Cardiac fibroblast (primary cell): ENCODE results near the gene WDR89.

Source experiments
- DNase-seq, 2 donors: peaks; one replicate each; pipeline versions ENCODE4 v3.0.0 to v3.0.0-alpha.2; 2010; ENCODE audit warnings: low read depth in 2 of 2
- H3K4me3 ChIP-seq, 2 donors: replicated peaks in 1 of 2; 1 replicate in 1 of 2; 2 replicates in 1 of 2; pipeline ENCODE4 v1.5.1; 2011; ENCODE audit warnings: low read depth in 2 of 2, low read length in 2 of 2, mild to moderate bottlenecking in 2 of 2, moderate library complexity in 1 of 2
- TF ChIP-seq, protein P1 (sequence below): IDR thresholded peaks from one replicate; pipeline ENCODE4 v1.5.1; 2011; ENCODE audit warnings: low read depth, mild to moderate bottlenecking, low read length, inconsistent platforms

The WDR89 gene

GRCh38 chr14:63677891-63678379, 36.3 kb upstream of the WDR89 start:
- DNase-seq, result peak; percentile 41 to 59
- TF ChIP-seq, protein P1, sequence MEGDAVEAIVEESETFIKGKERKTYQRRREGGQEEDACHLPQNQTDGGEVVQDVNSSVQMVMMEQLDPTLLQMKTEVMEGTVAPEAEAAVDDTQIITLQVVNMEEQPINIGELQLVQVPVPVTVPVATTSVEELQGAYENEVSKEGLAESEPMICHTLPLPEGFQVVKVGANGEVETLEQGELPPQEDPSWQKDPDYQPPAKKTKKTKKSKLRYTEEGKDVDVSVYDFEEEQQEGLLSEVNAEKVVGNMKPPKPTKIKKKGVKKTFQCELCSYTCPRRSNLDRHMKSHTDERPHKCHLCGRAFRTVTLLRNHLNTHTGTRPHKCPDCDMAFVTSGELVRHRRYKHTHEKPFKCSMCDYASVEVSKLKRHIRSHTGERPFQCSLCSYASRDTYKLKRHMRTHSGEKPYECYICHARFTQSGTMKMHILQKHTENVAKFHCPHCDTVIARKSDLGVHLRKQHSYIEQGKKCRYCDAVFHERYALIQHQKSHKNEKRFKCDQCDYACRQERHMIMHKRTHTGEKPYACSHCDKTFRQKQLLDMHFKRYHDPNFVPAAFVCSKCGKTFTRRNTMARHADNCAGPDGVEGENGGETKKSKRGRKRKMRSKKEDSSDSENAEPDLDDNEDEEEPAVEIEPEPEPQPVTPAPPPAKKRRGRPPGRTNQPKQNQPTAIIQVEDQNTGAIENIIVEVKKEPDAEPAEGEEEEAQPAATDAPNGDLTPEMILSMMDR, result no peak
- no peak overlapping the region for H3K4me3 ChIP-seq

GRCh38 chr14:63676615-63677014, 34.9 kb upstream of the WDR89 start:
- no peak for DNase-seq
- TF ChIP-seq, protein P1, result no peak
- no peak overlapping the region for H3K4me3 ChIP-seq

DNA sequence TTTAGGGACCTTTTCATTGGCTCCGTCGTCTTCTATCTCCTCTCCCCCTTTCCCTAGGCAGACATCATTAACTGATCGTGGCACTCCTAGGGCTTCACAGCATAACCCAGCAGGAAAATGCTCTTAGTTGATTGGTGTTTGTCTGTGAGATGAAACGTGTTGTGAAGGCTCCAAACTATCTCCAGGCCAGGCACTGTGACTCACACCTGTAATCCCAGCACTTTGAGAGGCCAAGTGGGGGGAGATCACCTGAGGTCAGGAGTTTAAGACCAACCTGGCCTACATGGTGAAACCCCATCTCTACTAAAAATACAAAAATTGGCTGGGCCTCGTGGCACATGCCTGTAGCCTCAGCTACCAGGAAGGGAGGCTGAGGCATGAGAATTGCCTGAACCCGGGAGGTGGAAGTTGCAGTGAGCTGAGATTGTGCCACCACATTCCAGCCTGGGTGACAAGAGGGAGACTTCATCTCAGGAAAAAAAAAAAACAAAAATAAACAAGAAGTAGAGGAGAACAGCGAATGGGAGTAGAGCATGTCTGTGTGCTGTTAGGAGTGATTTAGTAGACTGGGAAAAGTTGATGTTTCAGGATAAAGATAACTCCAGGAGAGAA, 32.3 kb upstream of the WDR89 start:
- TF ChIP-seq, protein P1, result no peak
- H3K4me3 ChIP-seq, result no peak overlapping the region
- DNase-seq, result no peak

DNA sequence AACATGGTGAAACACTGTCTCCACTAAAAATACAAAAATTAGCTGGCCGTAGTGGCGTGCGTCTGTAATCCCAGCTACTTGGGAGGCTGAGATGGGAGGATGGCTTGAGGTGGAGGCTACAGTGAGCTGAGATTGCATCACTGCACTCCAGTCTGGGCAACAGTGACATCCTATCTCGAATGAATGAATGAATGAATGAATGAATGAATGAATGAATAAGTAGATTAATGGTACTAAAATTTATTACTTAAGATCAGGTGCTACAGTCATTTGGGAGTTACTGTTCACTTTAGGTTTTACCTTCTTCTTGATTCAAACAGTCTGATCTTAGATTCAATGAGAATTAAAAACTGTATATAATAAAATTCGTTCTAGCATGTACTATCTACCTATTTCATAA, 31.6 kb upstream of the WDR89 start:
- TF ChIP-seq, protein P1, result no peak
- H3K4me3 ChIP-seq, result no peak overlapping the region
- no peak for DNase-seq

- TF ChIP-seq, protein P1, result no peak
- DNase-seq, result no peak
- H3K4me3 ChIP-seq, result no peak overlapping the region
These were observed 30.9 kb upstream of the WDR89 start for GRCh38 chr14:63672417-63673180.

DNA sequence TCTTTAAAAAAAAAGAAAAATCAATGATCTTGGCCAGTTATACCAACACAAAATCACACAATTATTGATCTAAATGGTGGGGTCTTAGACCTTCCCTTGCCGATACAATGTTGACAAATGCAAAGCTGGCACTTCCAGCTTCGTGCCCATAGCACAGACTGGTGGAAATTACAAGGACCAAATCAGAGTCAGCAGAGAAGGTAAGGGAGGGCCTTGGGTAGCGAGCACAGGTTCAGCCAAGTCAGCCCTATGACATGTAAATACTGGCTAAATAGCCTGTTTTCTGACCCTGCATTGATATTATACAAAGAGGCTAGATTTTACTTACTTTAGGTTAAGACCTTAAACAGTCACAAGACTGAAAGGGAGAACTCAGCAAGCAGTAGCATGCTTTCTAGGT, 30.3 kb upstream of the WDR89 start:
- H3K4me3 ChIP-seq, result no peak overlapping the region
- no peak for DNase-seq
- TF ChIP-seq, protein P1, result no peak
